ENCODE results near the gene DNM3.

DNA sequence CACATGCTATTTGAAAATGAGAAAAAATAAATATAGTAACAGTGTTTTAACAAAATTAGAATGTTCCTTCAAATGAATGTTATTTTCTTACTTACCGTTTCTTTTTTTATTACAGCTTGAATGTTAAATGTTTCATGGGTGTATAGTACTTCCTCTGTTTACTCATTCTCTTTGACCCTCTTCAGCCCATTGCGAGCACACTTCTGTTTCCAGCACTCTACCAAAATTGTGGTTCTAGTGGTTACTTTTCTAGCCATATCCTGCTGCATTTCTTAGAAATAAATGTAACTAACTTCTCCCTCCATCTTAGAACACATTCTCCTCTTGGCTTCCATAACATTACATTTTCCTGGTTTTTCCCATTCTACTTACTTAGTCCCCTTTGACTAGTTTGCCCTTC, 389.2 kb downstream of the DNM3 start:
- TF ChIP-seq, protein P1, sequence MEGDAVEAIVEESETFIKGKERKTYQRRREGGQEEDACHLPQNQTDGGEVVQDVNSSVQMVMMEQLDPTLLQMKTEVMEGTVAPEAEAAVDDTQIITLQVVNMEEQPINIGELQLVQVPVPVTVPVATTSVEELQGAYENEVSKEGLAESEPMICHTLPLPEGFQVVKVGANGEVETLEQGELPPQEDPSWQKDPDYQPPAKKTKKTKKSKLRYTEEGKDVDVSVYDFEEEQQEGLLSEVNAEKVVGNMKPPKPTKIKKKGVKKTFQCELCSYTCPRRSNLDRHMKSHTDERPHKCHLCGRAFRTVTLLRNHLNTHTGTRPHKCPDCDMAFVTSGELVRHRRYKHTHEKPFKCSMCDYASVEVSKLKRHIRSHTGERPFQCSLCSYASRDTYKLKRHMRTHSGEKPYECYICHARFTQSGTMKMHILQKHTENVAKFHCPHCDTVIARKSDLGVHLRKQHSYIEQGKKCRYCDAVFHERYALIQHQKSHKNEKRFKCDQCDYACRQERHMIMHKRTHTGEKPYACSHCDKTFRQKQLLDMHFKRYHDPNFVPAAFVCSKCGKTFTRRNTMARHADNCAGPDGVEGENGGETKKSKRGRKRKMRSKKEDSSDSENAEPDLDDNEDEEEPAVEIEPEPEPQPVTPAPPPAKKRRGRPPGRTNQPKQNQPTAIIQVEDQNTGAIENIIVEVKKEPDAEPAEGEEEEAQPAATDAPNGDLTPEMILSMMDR (IDR thresholded peaks at IDR 0.05), result no peak
- no peak for TF ChIP-seq POLR2A (IDR thresholded peaks at IDR 0.05)
